ENCODE data around the gene RBM27.
"Not testable (repeated sequence)": the region's sequence is repeated elsewhere in the genome, so short reads cannot be mapped to it uniquely, and the experiment has no call there.

The RBM27 gene

GRCh38 chr5:146165903-146166302 is 37.5 kb upstream of the RBM27 start:
- no peaks in the 10 kb centered on the region for H3K4me1 ChIP-seq (ENCODE audit: control insufficient read depth, insufficient read depth, low read depth, low read length)
- H3K9ac ChIP-seq (ENCODE audit: low read length) = no peak overlapping the region
- no peak overlapping the region for H3K23ac ChIP-seq (ENCODE audit: low read length in 2 of 2)
- no peak overlapping the region for H2BK5ac ChIP-seq (ENCODE audit: low read depth, low read length, poor library complexity, severe bottlenecking)
- H2AFZ ChIP-seq (ENCODE audit: low read depth, low read length) = no peak overlapping the region
- no peak overlapping the region for H3K27ac ChIP-seq (ENCODE audit: low read length, poor library complexity, severe bottlenecking)
- no peak overlapping the region for H4K8ac ChIP-seq (ENCODE audit: low read length)
- DNase-seq = no peak
- H2BK15ac ChIP-seq (ENCODE audit: low read depth, poor library complexity, severe bottlenecking) = no peak overlapping the region
- no peak overlapping the region for H4K91ac ChIP-seq (ENCODE audit: low read length)
- no peak overlapping the region for H3K4me2 ChIP-seq (ENCODE audit: low read length, poor library complexity, severe bottlenecking)
- no peak overlapping the region for H2AK5ac ChIP-seq (ENCODE audit: low read length, severe bottlenecking)
- no peaks in the 10 kb centered on the region for H3K9me3 ChIP-seq (ENCODE audit: control insufficient read depth, low read length)
- peaks cover 23 to 95% of the 10 kb centered on the region in 2 experiments for H3K36me3 ChIP-seq (ENCODE audit: control insufficient read depth in 1 of 2, insufficient read depth in 2 of 2, low read depth in 1 of 2, low read length in 2 of 2)
- no peak overlapping the region for H3K14ac ChIP-seq (ENCODE audit: low read length in 2 of 2)
- no peak overlapping the region for H3K4me3 ChIP-seq (ENCODE audit: insufficient read depth in 1 of 2, low read depth in 1 of 2, low read length in 2 of 2)
- H2BK12ac ChIP-seq (ENCODE audit: low read length in 2 of 2) = no peak overlapping the region
- no peak overlapping the region for H2BK120ac ChIP-seq (ENCODE audit: low read depth, low read length)
- no peaks in the 10 kb centered on the region for H3K27me3 ChIP-seq (ENCODE audit: control insufficient read depth in 1 of 2, insufficient read depth in 1 of 2, low read length in 2 of 2)
- H3K79me1 ChIP-seq (replicated peaks; ENCODE audit: low read length, poor library complexity, severe bottlenecking) = peaks cover 9% of the 10 kb centered on the region
- H3K4ac ChIP-seq (ENCODE audit: low read depth in 1 of 2, low read length in 2 of 2) = no peak overlapping the region
- H3K18ac ChIP-seq (ENCODE audit: low read depth in 1 of 2, low read length in 2 of 2) = no peak overlapping the region
- no CpG with 5 or more reads among the region's 1 CpG for WGBS

- Histone ChIP-seq H4K91ac (ENCODE audit: low read length) (no peak overlapping the region), H3K79me1 (replicated peaks; ENCODE audit: low read length, poor library complexity, severe bottlenecking) (peaks cover 9% of the 10 kb centered on the region), H3K4me1 (ENCODE audit: control insufficient read depth, insufficient read depth, low read depth, low read length) (no peaks in the 10 kb centered on the region), H3K27ac (ENCODE audit: low read length, poor library complexity, severe bottlenecking) (no peak overlapping the region), H3K23ac (ENCODE audit: low read length in 2 of 2) (no peak overlapping the region), H2AK5ac (ENCODE audit: low read length, severe bottlenecking) (no peak overlapping the region), H2BK15ac (ENCODE audit: low read depth, poor library complexity, severe bottlenecking) (no peak overlapping the region), H3K14ac (ENCODE audit: low read length in 2 of 2) (no peak overlapping the region), H2BK12ac (ENCODE audit: low read length in 2 of 2) (no peak overlapping the region), H3K4me2 (ENCODE audit: low read length, poor library complexity, severe bottlenecking) (no peak overlapping the region), H3K4me3 (ENCODE audit: insufficient read depth in 1 of 2, low read depth in 1 of 2, low read length in 2 of 2) (no peak overlapping the region), H3K27me3 (ENCODE audit: control insufficient read depth in 1 of 2, insufficient read depth in 1 of 2, low read length in 2 of 2) (no peaks in the 10 kb centered on the region), H3K4ac (ENCODE audit: low read depth in 1 of 2, low read length in 2 of 2) (no peak overlapping the region), H2BK120ac (ENCODE audit: low read depth, low read length) (no peak overlapping the region), H2AFZ (ENCODE audit: low read depth, low read length) (no peak overlapping the region), H2BK5ac (ENCODE audit: low read depth, low read length, poor library complexity, severe bottlenecking) (no peak overlapping the region), H3K9me3 (ENCODE audit: control insufficient read depth, low read length) (no peaks in the 10 kb centered on the region), H4K8ac (ENCODE audit: low read length) (no peak overlapping the region), H3K36me3 (ENCODE audit: control insufficient read depth in 1 of 2, insufficient read depth in 2 of 2, low read depth in 1 of 2, low read length in 2 of 2) (peaks cover 23 to 85% of the 10 kb centered on the region in 2 experiments), H3K9ac (ENCODE audit: low read length) (no peak overlapping the region), H3K18ac (ENCODE audit: low read depth in 1 of 2, low read length in 2 of 2) (no peak overlapping the region)
- no peak for DNase-seq
These were observed 34.3 kb upstream of the RBM27 start for GRCh38 chr5:146169076-146169475.

GRCh38 chr5:146173049-146173448 is 30.4 kb upstream of the RBM27 start:
- not testable (repeated sequence) for H3K27me3 ChIP-seq (ENCODE audit: control insufficient read depth in 1 of 2, insufficient read depth in 1 of 2, low read length in 2 of 2); H3K4me3 ChIP-seq (ENCODE audit: insufficient read depth in 1 of 2, low read depth in 1 of 2, low read length in 2 of 2); H3K4ac ChIP-seq (ENCODE audit: low read depth in 1 of 2, low read length in 2 of 2); H3K18ac ChIP-seq (ENCODE audit: low read depth in 1 of 2, low read length in 2 of 2); H4K91ac ChIP-seq (ENCODE audit: low read length); H3K4me2 ChIP-seq (ENCODE audit: low read length, poor library complexity, severe bottlenecking); H2BK120ac ChIP-seq (ENCODE audit: low read depth, low read length); H3K9ac ChIP-seq (ENCODE audit: low read length); H2AK5ac ChIP-seq (ENCODE audit: low read length, severe bottlenecking); H3K9me3 ChIP-seq (ENCODE audit: control insufficient read depth, low read length); H2BK12ac ChIP-seq (ENCODE audit: low read length in 2 of 2); H4K8ac ChIP-seq (ENCODE audit: low read length); H3K14ac ChIP-seq (ENCODE audit: low read length in 2 of 2); H2BK15ac ChIP-seq (ENCODE audit: low read depth, poor library complexity, severe bottlenecking); H2AFZ ChIP-seq (ENCODE audit: low read depth, low read length); DNase-seq; H3K4me1 ChIP-seq (ENCODE audit: control insufficient read depth, insufficient read depth, low read depth, low read length); H3K27ac ChIP-seq (ENCODE audit: low read length, poor library complexity, severe bottlenecking); H3K23ac ChIP-seq (ENCODE audit: low read length in 2 of 2); H2BK5ac ChIP-seq (ENCODE audit: low read depth, low read length, poor library complexity, severe bottlenecking)
- H3K36me3 ChIP-seq (ENCODE audit: control insufficient read depth in 1 of 2, insufficient read depth in 2 of 2, low read depth in 1 of 2, low read length in 2 of 2) = peaks cover 30 to 64% of the 10 kb centered on the region in 2 experiments
- peaks cover 13% of the 10 kb centered on the region for H3K79me1 ChIP-seq (replicated peaks; ENCODE audit: low read length, poor library complexity, severe bottlenecking)
- 86% methylated on average over 7 of the region's 8 CpGs for WGBS

- H3K4me3 ChIP-seq (ENCODE audit: insufficient read depth in 1 of 2, low read depth in 1 of 2, low read length in 2 of 2) = no peak overlapping the region
These were observed 29.8 kb upstream of the RBM27 start for GRCh38 chr5:146173597-146173996.

More at GRCh38 chr5:146173597-146173996, 29.8 kb upstream of the RBM27 start:
- H3K9me3 ChIP-seq (ENCODE audit: control insufficient read depth, low read length) = no peaks in the 10 kb centered on the region
- H3K27me3 ChIP-seq (ENCODE audit: control insufficient read depth in 1 of 2, insufficient read depth in 1 of 2, low read length in 2 of 2) = no peaks in the 10 kb centered on the region
- no peak overlapping the region for H2BK5ac ChIP-seq (ENCODE audit: low read depth, low read length, poor library complexity, severe bottlenecking)
- H2AFZ ChIP-seq (ENCODE audit: low read depth, low read length) = no peak overlapping the region
- no peak overlapping the region for H3K4ac ChIP-seq (ENCODE audit: low read depth in 1 of 2, low read length in 2 of 2)
- H3K14ac ChIP-seq (ENCODE audit: low read length in 2 of 2) = no peak overlapping the region
- H2BK120ac ChIP-seq (ENCODE audit: low read depth, low read length) = no peak overlapping the region
- H2AK5ac ChIP-seq (ENCODE audit: low read length, severe bottlenecking) = no peak overlapping the region
- no peak overlapping the region for H3K27ac ChIP-seq (ENCODE audit: low read length, poor library complexity, severe bottlenecking)
- H3K23ac ChIP-seq (ENCODE audit: low read length in 2 of 2) = no peak overlapping the region
- H2BK12ac ChIP-seq (ENCODE audit: low read length in 2 of 2) = no peak overlapping the region
- H3K4me1 ChIP-seq (ENCODE audit: control insufficient read depth, insufficient read depth, low read depth, low read length) = no peaks in the 10 kb centered on the region
- H3K18ac ChIP-seq (ENCODE audit: low read depth in 1 of 2, low read length in 2 of 2) = no peak overlapping the region
- no peak overlapping the region for H2BK15ac ChIP-seq (ENCODE audit: low read depth, poor library complexity, severe bottlenecking)
- H3K36me3 ChIP-seq (ENCODE audit: control insufficient read depth in 1 of 2, insufficient read depth in 2 of 2, low read depth in 1 of 2, low read length in 2 of 2) = peaks cover 26 to 59% of the 10 kb centered on the region in 2 experiments
- H4K8ac ChIP-seq (ENCODE audit: low read length) = no peak overlapping the region
- no peak overlapping the region for H3K4me2 ChIP-seq (ENCODE audit: low read length, poor library complexity, severe bottlenecking)
- H3K79me1 ChIP-seq (replicated peaks; ENCODE audit: low read length, poor library complexity, severe bottlenecking) = peaks cover 13% of the 10 kb centered on the region
- DNase-seq = no peak
- over 99% methylated on average over 3 of the region's 3 CpGs for WGBS
- no peak overlapping the region for H4K91ac ChIP-seq (ENCODE audit: low read length)
- no peak overlapping the region for H3K9ac ChIP-seq (ENCODE audit: low read length)
